A549 (cell line): ENCODE data around the gene IL17RA.

Experiments
- EP300 ChIP-seq, 2 experiments: fragments of >200 bp; sonication (Bioruptor Twin); formaldehyde crosslinking; IDR thresholded peaks; 2 replicates in 1 of 2; 3 replicates in 1 of 2; pipeline ENCODE4 v1.6.1; 2016 to 2017
- GATA3 ChIP-seq: IDR thresholded peaks from 2 replicates; pipeline ENCODE4 v1.6.1; 2012; ENCODE audit warnings: borderline replicate concordance
- MYC ChIP-seq: IDR thresholded peaks from 2 replicates; pipeline ENCODE4 v1.6.1; 2012; ENCODE audit warnings: mild to moderate bottlenecking, inconsistent platforms, low read length, improper control_type of control experiment, borderline replicate concordance
- POLR2A ChIP-seq: IDR thresholded peaks from 2 replicates; pipeline ENCODE4 v1.6.1; 2012; ENCODE audit warnings: mild to moderate bottlenecking, low read length
- POLR2AphosphoS2 ChIP-seq: conservative IDR thresholded peaks from 2 replicates; pipeline ENCODE4 v1.6.1; 2012; ENCODE audit warnings: low read length, improper control_type of control experiment, inconsistent platforms
- RNF2 ChIP-seq: fragments of 200-600 bp; sonication (generic); IDR thresholded peaks from 2 replicates; pipeline ENCODE4 v1.6.1; 2016; ENCODE audit warnings: low read depth, mild to moderate bottlenecking, antibody characterized with exemption, moderate library complexity, borderline replicate concordance
- USF2 ChIP-seq: fragments of 450-650 bp; IDR thresholded peaks from 2 replicates; pipeline ENCODE4 v1.6.1; 2014; ENCODE audit warnings: antibody characterized with exemption
- ZFP36 ChIP-seq: fragments of 450-650 bp; IDR thresholded peaks from 2 replicates; pipeline ENCODE4 v1.6.1; 2014; ENCODE audit warnings: borderline replicate concordance; ENCODE audit not compliant: partially characterized antibody
- TF ChIP-seq, protein P1 (sequence below): fragments of >200 bp; sonication (Bioruptor Twin); formaldehyde crosslinking; IDR thresholded peaks from 3 replicates; pipeline ENCODE4 v1.5.1; 2016
- TF ChIP-seq, protein P2 (sequence below): IDR thresholded peaks from 2 replicates; pipeline ENCODE4 v1.6.1; 2012
- TF ChIP-seq, protein P3 (sequence below): fragments of 250-450 bp; sonication (Bioruptor Pico); IDR thresholded peaks from 2 replicates; pipeline ENCODE4 v1.5.0; 2021; ENCODE audit warnings: mild to moderate bottlenecking, moderate library complexity, borderline replicate concordance

DNA sequence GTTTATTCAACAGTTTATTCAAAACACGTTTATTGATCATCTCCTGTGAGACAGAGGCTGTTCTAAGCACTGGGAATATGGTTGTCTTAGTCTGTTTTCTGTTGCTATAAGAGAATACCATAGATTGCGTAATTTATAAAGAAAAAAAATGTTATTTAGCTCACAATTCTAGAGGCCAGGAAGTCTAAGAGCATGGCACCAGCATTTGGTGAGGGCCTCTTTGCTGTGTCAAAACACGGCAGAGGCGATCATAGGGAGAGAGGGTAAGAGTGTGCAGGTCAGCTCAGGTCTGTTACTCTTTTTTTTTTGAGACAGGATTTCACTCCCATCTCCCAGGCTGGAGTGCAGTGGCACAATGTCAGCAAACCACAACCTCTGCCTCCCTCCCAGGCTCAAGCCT lies 5.2 kb upstream of the IL17RA start:
- TF ChIP-seq POLR2A, result no peak
- TF ChIP-seq USF2, result no peak
- no peak for TF ChIP-seq MYC
- no peak for TF ChIP-seq ZFP36
- TF ChIP-seq, protein P1, sequence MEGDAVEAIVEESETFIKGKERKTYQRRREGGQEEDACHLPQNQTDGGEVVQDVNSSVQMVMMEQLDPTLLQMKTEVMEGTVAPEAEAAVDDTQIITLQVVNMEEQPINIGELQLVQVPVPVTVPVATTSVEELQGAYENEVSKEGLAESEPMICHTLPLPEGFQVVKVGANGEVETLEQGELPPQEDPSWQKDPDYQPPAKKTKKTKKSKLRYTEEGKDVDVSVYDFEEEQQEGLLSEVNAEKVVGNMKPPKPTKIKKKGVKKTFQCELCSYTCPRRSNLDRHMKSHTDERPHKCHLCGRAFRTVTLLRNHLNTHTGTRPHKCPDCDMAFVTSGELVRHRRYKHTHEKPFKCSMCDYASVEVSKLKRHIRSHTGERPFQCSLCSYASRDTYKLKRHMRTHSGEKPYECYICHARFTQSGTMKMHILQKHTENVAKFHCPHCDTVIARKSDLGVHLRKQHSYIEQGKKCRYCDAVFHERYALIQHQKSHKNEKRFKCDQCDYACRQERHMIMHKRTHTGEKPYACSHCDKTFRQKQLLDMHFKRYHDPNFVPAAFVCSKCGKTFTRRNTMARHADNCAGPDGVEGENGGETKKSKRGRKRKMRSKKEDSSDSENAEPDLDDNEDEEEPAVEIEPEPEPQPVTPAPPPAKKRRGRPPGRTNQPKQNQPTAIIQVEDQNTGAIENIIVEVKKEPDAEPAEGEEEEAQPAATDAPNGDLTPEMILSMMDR, result no peak
- TF ChIP-seq GATA3, result no peak
- TF ChIP-seq, protein P2, sequence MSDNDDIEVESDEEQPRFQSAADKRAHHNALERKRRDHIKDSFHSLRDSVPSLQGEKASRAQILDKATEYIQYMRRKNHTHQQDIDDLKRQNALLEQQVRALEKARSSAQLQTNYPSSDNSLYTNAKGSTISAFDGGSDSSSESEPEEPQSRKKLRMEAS, result no peak
- TF ChIP-seq POLR2AphosphoS2, result no peak
- TF ChIP-seq EP300 (IDR thresholded peaks at IDR 0.05), result no peak
- TF ChIP-seq, protein P3, sequence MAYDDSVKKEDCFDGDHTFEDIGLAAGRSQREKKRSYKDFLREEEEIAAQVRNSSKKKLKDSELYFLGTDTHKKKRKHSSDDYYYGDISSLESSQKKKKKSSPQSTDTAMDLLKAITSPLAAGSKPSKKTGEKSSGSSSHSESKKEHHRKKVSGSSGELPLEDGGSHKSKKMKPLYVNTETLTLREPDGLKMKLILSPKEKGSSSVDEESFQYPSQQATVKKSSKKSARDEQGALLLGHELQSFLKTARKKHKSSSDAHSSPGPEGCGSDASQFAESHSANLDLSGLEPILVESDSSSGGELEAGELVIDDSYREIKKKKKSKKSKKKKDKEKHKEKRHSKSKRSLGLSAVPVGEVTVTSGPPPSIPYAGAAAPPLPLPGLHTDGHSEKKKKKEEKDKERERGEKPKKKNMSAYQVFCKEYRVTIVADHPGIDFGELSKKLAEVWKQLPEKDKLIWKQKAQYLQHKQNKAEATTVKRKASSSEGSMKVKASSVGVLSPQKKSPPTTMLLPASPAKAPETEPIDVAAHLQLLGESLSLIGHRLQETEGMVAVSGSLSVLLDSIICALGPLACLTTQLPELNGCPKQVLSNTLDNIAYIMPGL (CRISPR knock-in tag), result no peak
- no peak for TF ChIP-seq RNF2
